ENCODE data around the gene FGF1.

DNA sequence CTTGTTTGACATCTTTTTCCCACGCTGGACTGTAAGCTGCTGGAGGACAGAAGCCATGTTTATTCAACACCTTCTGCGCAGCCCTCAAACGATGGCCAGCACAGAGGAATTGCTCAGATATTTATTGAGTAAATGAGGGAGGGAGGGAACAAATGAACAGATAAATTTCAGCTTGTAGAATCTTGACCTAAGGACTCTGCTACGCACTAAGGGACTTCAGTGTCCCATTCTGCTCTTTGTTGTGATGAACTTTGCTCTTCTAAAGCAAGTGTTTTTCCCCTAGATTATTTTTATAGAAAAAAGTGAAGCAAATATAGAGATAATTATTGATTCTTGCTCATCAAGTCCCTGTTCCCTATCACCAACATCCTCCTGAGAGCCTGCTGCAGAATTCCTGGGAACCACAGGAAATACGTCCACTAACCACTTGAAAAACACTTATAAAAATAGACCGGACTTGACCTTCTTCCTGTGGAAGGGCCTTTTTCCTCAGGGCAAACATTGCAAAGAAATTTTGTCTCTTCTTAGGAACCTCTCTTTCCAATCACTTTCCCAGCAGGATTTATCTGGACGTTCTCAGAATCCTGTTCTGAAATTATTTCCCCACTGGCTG lies 54.9 kb downstream of the FGF1 start:
- TF ChIP-seq, protein P1, sequence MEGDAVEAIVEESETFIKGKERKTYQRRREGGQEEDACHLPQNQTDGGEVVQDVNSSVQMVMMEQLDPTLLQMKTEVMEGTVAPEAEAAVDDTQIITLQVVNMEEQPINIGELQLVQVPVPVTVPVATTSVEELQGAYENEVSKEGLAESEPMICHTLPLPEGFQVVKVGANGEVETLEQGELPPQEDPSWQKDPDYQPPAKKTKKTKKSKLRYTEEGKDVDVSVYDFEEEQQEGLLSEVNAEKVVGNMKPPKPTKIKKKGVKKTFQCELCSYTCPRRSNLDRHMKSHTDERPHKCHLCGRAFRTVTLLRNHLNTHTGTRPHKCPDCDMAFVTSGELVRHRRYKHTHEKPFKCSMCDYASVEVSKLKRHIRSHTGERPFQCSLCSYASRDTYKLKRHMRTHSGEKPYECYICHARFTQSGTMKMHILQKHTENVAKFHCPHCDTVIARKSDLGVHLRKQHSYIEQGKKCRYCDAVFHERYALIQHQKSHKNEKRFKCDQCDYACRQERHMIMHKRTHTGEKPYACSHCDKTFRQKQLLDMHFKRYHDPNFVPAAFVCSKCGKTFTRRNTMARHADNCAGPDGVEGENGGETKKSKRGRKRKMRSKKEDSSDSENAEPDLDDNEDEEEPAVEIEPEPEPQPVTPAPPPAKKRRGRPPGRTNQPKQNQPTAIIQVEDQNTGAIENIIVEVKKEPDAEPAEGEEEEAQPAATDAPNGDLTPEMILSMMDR (IDR thresholded peaks at IDR 0.05 in 8 of 11, conservative IDR thresholded peaks at IDR 0.05 in 3 of 11), result no peak
- no peak for TF ChIP-seq POLR2AphosphoS5 (IDR thresholded peaks at IDR 0.05)
